Loucy (cell line): ENCODE results near the gene SDHAF4.
A peak's percentile ranks its signal among the peaks of the same experiment; 100 is the strongest.
"Not testable (repeated sequence)": the region's sequence is repeated elsewhere in the genome, so short reads cannot be mapped to it uniquely, and the experiment has no call there.

ENCODE experiments used
- H2AFZ ChIP-seq: fragments of 200-600 bp; sonication (generic); 2 replicates; pipeline ENCODE4 v1.6.0; 2016; ENCODE audit warnings: antibody characterized with exemption, mild to moderate bottlenecking, low read length, moderate library complexity
- H3F3A ChIP-seq: fragments of 200-600 bp; 2 replicates; pipeline ENCODE4 v1.6.0; 2016; ENCODE audit warnings: antibody characterized with exemption, low read depth, mild to moderate bottlenecking
- H3K27me3 ChIP-seq: fragments of 200-600 bp; sonication (generic); 2 replicates; pipeline ENCODE4 v1.6.1; 2014; ENCODE audit warnings: low read length, mild to moderate bottlenecking; ENCODE audit not compliant: insufficient read depth, poor library complexity, severe bottlenecking
- H3K36me3 ChIP-seq: fragments of 200-600 bp; sonication (generic); 2 replicates; pipeline ENCODE4 v1.6.1; 2016; ENCODE audit warnings: low read length; ENCODE audit not compliant: insufficient read depth
- H3K4me1 ChIP-seq: fragments of 200-600 bp; sonication (generic); 2 replicates; pipeline ENCODE4 v1.5.1; 2014; ENCODE audit warnings: low read length, mild to moderate bottlenecking; ENCODE audit not compliant: insufficient read depth, poor library complexity, severe bottlenecking
- H3K4me2 ChIP-seq: fragments of 200-600 bp; sonication (generic); 2 replicates; pipeline ENCODE4 v1.6.0; 2014; ENCODE audit warnings: antibody characterized with exemption, low read length, low read depth, mild to moderate bottlenecking; ENCODE audit not compliant: poor library complexity, severe bottlenecking
- H3K4me3 ChIP-seq: fragments of 200-600 bp; sonication (generic); 2 replicates; pipeline ENCODE4 v1.5.1; 2014; ENCODE audit warnings: low read length, mild to moderate bottlenecking, mixed read lengths; ENCODE audit not compliant: poor library complexity, severe bottlenecking
- H3K79me2 ChIP-seq: fragments of 200-600 bp; sonication (generic); 2 replicates; pipeline ENCODE4 v1.6.1; 2014; ENCODE audit warnings: low read length; ENCODE audit not compliant: insufficient read depth
- H3K9ac ChIP-seq: fragments of 200-600 bp; sonication (generic); 2 replicates; pipeline ENCODE4 v1.6.0; 2014; ENCODE audit warnings: mild to moderate bottlenecking, low read depth, low read length, moderate library complexity; ENCODE audit not compliant: poor library complexity, severe bottlenecking
- H3K9me2 ChIP-seq: fragments of 200-600 bp; sonication (generic); replicated peaks from 2 replicates; pipeline ENCODE4 v1.6.1; 2016; ENCODE audit warnings: low read depth, low read length, mixed read lengths
- H3K9me3 ChIP-seq: fragments of 200-600 bp; sonication (generic); 2 replicates; pipeline ENCODE4 v1.6.1; 2014; ENCODE audit warnings: mild to moderate bottlenecking, antibody characterized with exemption, low read length, low read depth; ENCODE audit not compliant: insufficient read depth
- H4K20me1 ChIP-seq: fragments of 200-600 bp; sonication (generic); 2 replicates; pipeline ENCODE4 v1.6.0; 2014; ENCODE audit warnings: antibody characterized with exemption, low read length, mild to moderate bottlenecking; ENCODE audit not compliant: insufficient read depth, poor library complexity, severe bottlenecking
- EZH2phosphoT487 ChIP-seq: fragments of 200-600 bp; IDR thresholded peaks from 2 replicates; pipeline ENCODE4 v1.6.1; 2018; ENCODE audit warnings: antibody characterized with exemption, mild to moderate bottlenecking, moderate library complexity, borderline replicate concordance
- TF ChIP-seq, protein P1 (sequence below): fragments of 200-600 bp; sonication (generic); conservative IDR thresholded peaks from 2 replicates; pipeline ENCODE4 v1.5.1; 2014; ENCODE audit warnings: mild to moderate bottlenecking, antibody characterized with exemption, low read length

SDHAF4 gene

DNA sequence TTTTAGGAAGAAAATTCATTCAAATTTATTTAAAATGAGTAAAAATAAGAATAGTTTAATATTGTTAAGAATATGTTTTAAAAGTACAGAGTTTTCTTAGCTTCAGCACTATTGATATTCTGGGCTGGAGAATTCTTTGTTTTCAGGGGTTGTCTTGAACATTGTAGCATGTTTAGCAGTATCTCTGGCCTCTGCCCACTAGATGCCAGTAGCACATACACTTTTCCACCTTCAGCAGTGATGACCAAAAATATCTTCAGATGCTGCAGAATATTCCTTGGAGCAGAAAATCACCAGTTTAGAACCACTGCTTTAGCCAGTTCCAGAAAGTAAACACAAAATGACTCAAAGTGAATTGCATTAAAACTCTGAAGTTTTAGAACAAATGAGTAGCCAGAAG, 19.4 kb upstream of the SDHAF4 start:
- no peaks in the 10 kb centered on the region for H4K20me1 ChIP-seq
- H2AFZ ChIP-seq, result no peak overlapping the region
- no peak overlapping the region for H3K4me3 ChIP-seq
- H3K9me2 ChIP-seq, result no peaks in the 10 kb centered on the region
- no peaks in the 10 kb centered on the region for H3K9me3 ChIP-seq
- no peak overlapping the region for H3K4me2 ChIP-seq
- no peak overlapping the region for H3K9ac ChIP-seq
- TF ChIP-seq EZH2phosphoT487, result no peak
- TF ChIP-seq, protein P1, sequence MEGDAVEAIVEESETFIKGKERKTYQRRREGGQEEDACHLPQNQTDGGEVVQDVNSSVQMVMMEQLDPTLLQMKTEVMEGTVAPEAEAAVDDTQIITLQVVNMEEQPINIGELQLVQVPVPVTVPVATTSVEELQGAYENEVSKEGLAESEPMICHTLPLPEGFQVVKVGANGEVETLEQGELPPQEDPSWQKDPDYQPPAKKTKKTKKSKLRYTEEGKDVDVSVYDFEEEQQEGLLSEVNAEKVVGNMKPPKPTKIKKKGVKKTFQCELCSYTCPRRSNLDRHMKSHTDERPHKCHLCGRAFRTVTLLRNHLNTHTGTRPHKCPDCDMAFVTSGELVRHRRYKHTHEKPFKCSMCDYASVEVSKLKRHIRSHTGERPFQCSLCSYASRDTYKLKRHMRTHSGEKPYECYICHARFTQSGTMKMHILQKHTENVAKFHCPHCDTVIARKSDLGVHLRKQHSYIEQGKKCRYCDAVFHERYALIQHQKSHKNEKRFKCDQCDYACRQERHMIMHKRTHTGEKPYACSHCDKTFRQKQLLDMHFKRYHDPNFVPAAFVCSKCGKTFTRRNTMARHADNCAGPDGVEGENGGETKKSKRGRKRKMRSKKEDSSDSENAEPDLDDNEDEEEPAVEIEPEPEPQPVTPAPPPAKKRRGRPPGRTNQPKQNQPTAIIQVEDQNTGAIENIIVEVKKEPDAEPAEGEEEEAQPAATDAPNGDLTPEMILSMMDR, result peak; percentile 61
- no peaks in the 10 kb centered on the region for H3K36me3 ChIP-seq
- H3K79me2 ChIP-seq, result no peaks in the 10 kb centered on the region
- H3K27me3 ChIP-seq, result no peaks in the 10 kb centered on the region
- H3F3A ChIP-seq, result no peaks in the 10 kb centered on the region
- H3K4me1 ChIP-seq, result no peaks in the 10 kb centered on the region

DNA sequence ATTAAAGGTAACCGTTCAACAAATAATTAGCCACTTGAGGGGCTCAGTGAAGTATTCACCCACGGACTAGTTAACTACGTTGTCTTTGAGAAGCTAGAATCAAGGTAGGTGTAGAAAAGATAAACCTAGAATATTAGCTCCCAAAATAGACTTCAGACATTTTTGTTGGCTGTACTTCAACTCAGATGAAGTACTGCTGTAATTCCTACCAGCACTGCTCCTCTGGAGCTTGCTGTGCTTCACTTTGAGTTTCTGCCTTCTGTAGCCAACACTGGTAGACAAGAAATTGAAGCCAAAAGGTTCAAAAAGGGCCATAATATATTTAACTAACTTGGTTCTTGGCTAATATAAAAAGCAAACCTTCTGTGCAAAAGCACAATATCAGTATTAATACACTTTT, 18.8 kb upstream of the SDHAF4 start:
- no peaks in the 10 kb centered on the region for H3K27me3 ChIP-seq
- no peak overlapping the region for H3K4me3 ChIP-seq
- TF ChIP-seq EZH2phosphoT487, result no peak
- H3K79me2 ChIP-seq, result no peaks in the 10 kb centered on the region
- no peaks in the 10 kb centered on the region for H3K9me3 ChIP-seq
- H3F3A ChIP-seq, result no peaks in the 10 kb centered on the region
- no peaks in the 10 kb centered on the region for H3K9me2 ChIP-seq
- no peaks in the 10 kb centered on the region for H3K36me3 ChIP-seq
- H3K4me1 ChIP-seq, result no peaks in the 10 kb centered on the region
- no peak overlapping the region for H3K9ac ChIP-seq
- H4K20me1 ChIP-seq, result no peaks in the 10 kb centered on the region
- H3K4me2 ChIP-seq, result no peak overlapping the region
- no peak overlapping the region for H2AFZ ChIP-seq

DNA sequence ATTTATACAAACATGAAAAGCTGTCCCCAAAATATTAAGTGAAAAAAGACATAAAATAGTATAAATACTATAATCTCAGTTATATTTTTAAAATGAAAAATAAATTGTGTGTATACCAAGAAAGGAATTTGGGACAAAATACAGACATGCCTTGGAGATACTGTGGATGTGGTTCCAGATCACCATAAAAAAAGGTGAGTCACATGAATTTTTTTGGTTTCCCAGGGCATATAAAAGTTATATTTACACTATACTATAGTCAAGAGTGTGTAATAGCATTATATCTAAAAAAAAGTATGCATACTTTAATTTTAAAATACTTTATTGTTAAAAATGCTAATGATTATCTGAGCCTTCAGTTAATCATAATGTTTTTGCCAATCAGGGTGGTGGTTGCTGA, 17.4 kb upstream of the SDHAF4 start:
- Histone ChIP-seq H3K9me2 (no peaks in the 10 kb centered on the region), H3K4me3 (no peak overlapping the region), H3K4me2 (no peak overlapping the region), H2AFZ (no peak overlapping the region), H3K79me2 (no peaks in the 10 kb centered on the region), H4K20me1 (no peaks in the 10 kb centered on the region), H3K9ac (no peak overlapping the region), H3F3A (no peaks in the 10 kb centered on the region), H3K9me3 (no peaks in the 10 kb centered on the region), H3K36me3 (no peaks in the 10 kb centered on the region), H3K27me3 (no peaks in the 10 kb centered on the region), H3K4me1 (no peaks in the 10 kb centered on the region)
- no peak for TF ChIP-seq EZH2phosphoT487
- TF ChIP-seq, protein P1, result no peak

DNA sequence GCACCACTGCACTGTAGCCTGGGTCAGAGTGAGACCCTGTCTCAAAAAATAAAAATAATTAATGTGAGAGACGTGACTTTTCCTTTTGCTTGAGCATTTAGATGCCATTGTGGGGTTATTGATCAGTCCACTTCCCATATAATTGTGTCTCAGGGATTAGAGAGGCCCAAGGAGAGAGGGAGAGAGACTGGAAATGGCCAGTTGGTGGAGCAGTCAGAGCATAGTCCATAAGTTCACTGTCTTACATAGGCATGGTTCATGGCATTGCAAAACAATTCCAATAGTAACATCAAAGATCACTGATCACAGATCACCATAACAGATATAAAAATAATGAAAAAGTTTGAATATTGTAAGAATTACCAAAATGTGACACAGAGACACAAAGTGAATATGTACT, 15.2 kb upstream of the SDHAF4 start:
- Histone ChIP-seq H3K4me1 (no peaks in the 10 kb centered on the region), H3K4me3 (no peak overlapping the region), H4K20me1 (no peaks in the 10 kb centered on the region), H3K36me3 (no peaks in the 10 kb centered on the region), H3K9me2 (no peaks in the 10 kb centered on the region), H2AFZ (no peak overlapping the region), H3F3A (no peaks in the 10 kb centered on the region), H3K4me2 (no peak overlapping the region), H3K9me3 (no peaks in the 10 kb centered on the region), H3K9ac (no peak overlapping the region), H3K27me3 (no peaks in the 10 kb centered on the region), H3K79me2 (no peaks in the 10 kb centered on the region)
- TF ChIP-seq EZH2phosphoT487, result no peak
- TF ChIP-seq, protein P1, result no peak; the same call in 1 of the 2 replicates

DNA sequence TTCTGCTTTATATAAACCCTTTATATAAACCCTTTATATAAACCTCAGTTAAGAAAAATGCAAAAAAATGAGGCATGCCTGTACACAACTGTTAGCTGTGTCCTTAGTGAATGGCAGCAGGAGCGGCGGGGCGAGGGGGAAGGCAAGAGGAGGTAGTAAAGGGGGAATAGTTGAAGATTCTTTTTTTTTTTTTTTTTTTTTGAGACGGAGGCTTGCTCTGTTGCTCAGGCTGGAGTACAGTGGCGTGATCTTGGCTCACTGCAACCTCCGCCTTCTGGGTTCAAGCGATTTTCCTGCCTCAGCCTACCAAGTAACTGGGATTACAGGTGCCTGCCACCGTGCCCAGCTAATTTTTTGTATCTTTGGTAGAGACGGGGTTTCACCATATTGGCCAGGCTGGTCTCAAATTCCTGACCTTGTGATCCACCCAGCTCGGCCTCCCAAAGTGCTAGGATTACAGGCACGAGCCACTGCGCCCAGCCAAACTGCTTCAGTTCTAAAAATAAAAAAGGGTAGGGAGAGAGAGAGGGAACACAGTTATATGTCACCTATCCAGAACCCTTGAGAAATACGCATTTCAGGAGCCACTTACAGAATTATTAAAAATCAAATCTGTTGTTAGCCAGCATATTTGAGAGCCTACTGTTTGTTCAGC, 14.3 kb upstream of the SDHAF4 start:
- not testable (repeated sequence) for H2AFZ ChIP-seq, H3K4me3 ChIP-seq, H3K27me3 ChIP-seq, H3K4me2 ChIP-seq, H4K20me1 ChIP-seq, H3K9ac ChIP-seq, H3K36me3 ChIP-seq, H3K79me2 ChIP-seq, H3K9me3 ChIP-seq, H3K4me1 ChIP-seq, H3K9me2 ChIP-seq, H3F3A ChIP-seq
